Liver (tissue), 9 donors: ENCODE results near the gene CELA2A. TPM values are rescaled to one million over a fixed set of nuclear protein-coding genes. Genes with fewer than 3 reads are reported as not detected.

ENCODE experiments used
- DNase-seq: peaks from one replicate; pipeline ENCODE4 v3.0.0-alpha.2; 2017; ENCODE audit warnings: low spot score
- H3K27ac ChIP-seq, 2 donors: one replicate each; pipeline ENCODE4 v1.7.0; 2013; ENCODE audit warnings: inconsistent platforms in 2 of 2, low read length in 2 of 2, control low read depth in 1 of 2, low read depth in 1 of 2, mild to moderate bottlenecking in 1 of 2
- H3K27me3 ChIP-seq, 4 donors: one replicate each; pipeline versions ENCODE4 v1.6.1 to v1.7.0; 2013; ENCODE audit warnings: low read length in 3 of 4, inconsistent platforms in 1 of 4, mild to moderate bottlenecking in 1 of 4, moderate library complexity in 1 of 4; ENCODE audit not compliant: control insufficient read depth in 4 of 4, insufficient read depth in 4 of 4
- H3K36me3 ChIP-seq, 4 donors: one replicate each; pipeline versions ENCODE4 v1.6.1 to v1.7.0; 2013; ENCODE audit warnings: low read length in 3 of 4, mild to moderate bottlenecking in 3 of 4, low read depth in 1 of 4, moderate library complexity in 1 of 4; ENCODE audit not compliant: control insufficient read depth in 4 of 4, insufficient read depth in 3 of 4
- H3K4me1 ChIP-seq, 4 donors: one replicate each; pipeline versions ENCODE4 v1.6.1 to v1.7.0; 2013; ENCODE audit warnings: low read length in 3 of 4, mild to moderate bottlenecking in 3 of 4, moderate library complexity in 1 of 4; ENCODE audit not compliant: control insufficient read depth in 4 of 4, insufficient read depth in 4 of 4
- H3K4me3 ChIP-seq, 3 donors: one replicate each; pipeline versions ENCODE4 v1.6.1 to v1.7.0; 2013; ENCODE audit warnings: low read length in 3 of 3, control low read depth in 1 of 3, low read depth in 1 of 3, mild to moderate bottlenecking in 1 of 3
- H3K9ac ChIP-seq, 2 donors: one replicate each; pipeline ENCODE4 v1.7.0; 2013; ENCODE audit warnings: low read length in 2 of 2, mild to moderate bottlenecking in 2 of 2, moderate library complexity in 2 of 2, control low read depth in 1 of 2, low read depth in 1 of 2
- H3K9me3 ChIP-seq, 4 donors: one replicate each; pipeline versions ENCODE4 v1.6.1 to v1.7.0; 2013; ENCODE audit warnings: low read length in 3 of 4; ENCODE audit not compliant: control insufficient read depth in 4 of 4
- EGR1 ChIP-seq, 2 donors: IDR thresholded peaks; 2 replicates each; pipeline ENCODE4 v1.6.1; 2016 to 2018; ENCODE audit warnings: antibody characterized with exemption in 2 of 2, low read depth in 2 of 2
- FOXA1 ChIP-seq: IDR thresholded peaks from 2 replicates; pipeline ENCODE4 v1.6.1; 2016; ENCODE audit warnings: antibody characterized with exemption
- FOXA2 ChIP-seq: IDR thresholded peaks from 2 replicates; pipeline ENCODE4 v1.6.1; 2016; ENCODE audit warnings: antibody characterized with exemption
- GABPA ChIP-seq, 2 donors: IDR thresholded peaks in 1 of 2; conservative IDR thresholded peaks in 1 of 2; 2 replicates each; pipeline ENCODE4 v1.6.1; 2016; ENCODE audit warnings: antibody characterized with exemption in 2 of 2, mild to moderate bottlenecking in 1 of 2, moderate library complexity in 1 of 2
- HNF4G ChIP-seq: IDR thresholded peaks from 2 replicates; pipeline ENCODE4 v1.6.1; 2016; ENCODE audit warnings: antibody characterized with exemption
- JUND ChIP-seq, 2 donors: IDR thresholded peaks; 2 replicates each; pipeline ENCODE4 v1.6.1; 2016; ENCODE audit warnings: antibody characterized with exemption in 2 of 2
- NR2F2 ChIP-seq: IDR thresholded peaks from 2 replicates; pipeline ENCODE4 v1.6.1; 2016; ENCODE audit warnings: antibody characterized with exemption
- RAD21 ChIP-seq, 2 donors: IDR thresholded peaks; 2 replicates each; pipeline ENCODE4 v1.6.1; 2016; ENCODE audit warnings: antibody characterized with exemption in 2 of 2, mild to moderate bottlenecking in 2 of 2
- RXRA ChIP-seq, 2 donors: IDR thresholded peaks; 2 replicates each; pipeline ENCODE4 v1.6.1; 2017 to 2018; ENCODE audit warnings: antibody characterized with exemption in 2 of 2, mild to moderate bottlenecking in 1 of 2
- SP1 ChIP-seq: IDR thresholded peaks from 2 replicates; pipeline ENCODE4 v1.6.1; 2018; ENCODE audit warnings: antibody characterized with exemption, mild to moderate bottlenecking
- TAF1 ChIP-seq: conservative IDR thresholded peaks from 2 replicates; pipeline ENCODE4 v1.6.1; 2016; ENCODE audit warnings: antibody characterized with exemption, mild to moderate bottlenecking
- YY1 ChIP-seq: IDR thresholded peaks from 2 replicates; pipeline ENCODE4 v1.6.1; 2016; ENCODE audit warnings: antibody characterized with exemption, mild to moderate bottlenecking
- WGBS: extraction: QIAGEN DNeasy Blood & Tissue Kit; methylation state at CpG from one replicate; pipeline ENCODE4 v1.1.7; 2013; 5-methylcytosine and 5-hydroxymethylcytosine counted together
- polyA plus RNA-seq, 2 donors: library from polyadenylated mRNA; stranded (reverse) in 1 of 2; unstranded in 1 of 2; fragments of 200-250 nt in 1 of 2; fragments of >200 nt in 1 of 2; fragmentation: Nextera tagmentation in 1 of 2; extraction: Ambion mirVana in 1 of 2; gene quantifications; one replicate each; pipeline versions ENCODE4 v1.2.1 to v1.2.3, GENCODE V29; 2013 to 2015
- total RNA-seq, 2 donors: library from RNA; depleted of rRNA; stranded (reverse); fragments of >200 nt; gene quantifications; one replicate each; pipeline ENCODE4 v1.2.3, GENCODE V29; 2014
- TF ChIP-seq, protein P1 (sequence below): fragments of 150-350 bp; IDR thresholded peaks from 2 replicates; pipeline ENCODE4 v1.5.1; 2017; ENCODE audit warnings: improper control_type of control experiment, low read depth, low read length; ENCODE audit not compliant: missing input control
- TF ChIP-seq, protein P2 (sequence below): IDR thresholded peaks from 2 replicates; pipeline ENCODE4 v1.6.1; 2016; ENCODE audit warnings: antibody characterized with exemption, mild to moderate bottlenecking
- TF ChIP-seq, protein P3 (sequence below): IDR thresholded peaks from 2 replicates; pipeline ENCODE4 v1.6.1; 2016; ENCODE audit warnings: antibody characterized with exemption
- TF ChIP-seq, protein P4 (sequence below): IDR thresholded peaks from 2 replicates; pipeline ENCODE4 v1.6.1; 2016; ENCODE audit warnings: antibody characterized with exemption
- donor health status: healthy.
- donor health status: healthy.
- donor health status: healthy.
- donor health status: healthy.
- donor health status: healthy.

The CELA2A gene
- total and polyA plus RNA-seq, 4 donors: not detected

DNA sequence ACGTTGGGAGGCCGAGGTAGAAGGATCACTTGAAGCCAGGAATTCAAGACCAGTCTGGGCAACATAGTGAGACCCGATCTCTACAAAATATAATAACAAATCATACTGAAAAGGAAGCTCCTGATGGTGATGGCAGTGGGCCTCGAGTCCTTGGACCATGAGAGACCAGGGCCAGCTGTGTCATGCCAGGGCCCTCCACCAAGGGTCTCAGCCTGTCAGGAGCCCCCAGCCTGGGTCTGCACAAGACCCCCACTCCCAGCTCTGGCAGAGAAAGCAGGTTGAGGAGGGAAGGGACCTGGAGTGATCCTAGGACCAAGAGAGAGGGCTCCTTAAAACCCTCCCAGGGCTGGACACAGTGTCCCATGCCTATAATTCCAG is 25.0 kb upstream of the CELA2A start:
- TF ChIP-seq, protein P1, sequence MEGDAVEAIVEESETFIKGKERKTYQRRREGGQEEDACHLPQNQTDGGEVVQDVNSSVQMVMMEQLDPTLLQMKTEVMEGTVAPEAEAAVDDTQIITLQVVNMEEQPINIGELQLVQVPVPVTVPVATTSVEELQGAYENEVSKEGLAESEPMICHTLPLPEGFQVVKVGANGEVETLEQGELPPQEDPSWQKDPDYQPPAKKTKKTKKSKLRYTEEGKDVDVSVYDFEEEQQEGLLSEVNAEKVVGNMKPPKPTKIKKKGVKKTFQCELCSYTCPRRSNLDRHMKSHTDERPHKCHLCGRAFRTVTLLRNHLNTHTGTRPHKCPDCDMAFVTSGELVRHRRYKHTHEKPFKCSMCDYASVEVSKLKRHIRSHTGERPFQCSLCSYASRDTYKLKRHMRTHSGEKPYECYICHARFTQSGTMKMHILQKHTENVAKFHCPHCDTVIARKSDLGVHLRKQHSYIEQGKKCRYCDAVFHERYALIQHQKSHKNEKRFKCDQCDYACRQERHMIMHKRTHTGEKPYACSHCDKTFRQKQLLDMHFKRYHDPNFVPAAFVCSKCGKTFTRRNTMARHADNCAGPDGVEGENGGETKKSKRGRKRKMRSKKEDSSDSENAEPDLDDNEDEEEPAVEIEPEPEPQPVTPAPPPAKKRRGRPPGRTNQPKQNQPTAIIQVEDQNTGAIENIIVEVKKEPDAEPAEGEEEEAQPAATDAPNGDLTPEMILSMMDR: no peak
- no peak for TF ChIP-seq HNF4G
- no peak for TF ChIP-seq NR2F2
- TF ChIP-seq, protein P2, sequence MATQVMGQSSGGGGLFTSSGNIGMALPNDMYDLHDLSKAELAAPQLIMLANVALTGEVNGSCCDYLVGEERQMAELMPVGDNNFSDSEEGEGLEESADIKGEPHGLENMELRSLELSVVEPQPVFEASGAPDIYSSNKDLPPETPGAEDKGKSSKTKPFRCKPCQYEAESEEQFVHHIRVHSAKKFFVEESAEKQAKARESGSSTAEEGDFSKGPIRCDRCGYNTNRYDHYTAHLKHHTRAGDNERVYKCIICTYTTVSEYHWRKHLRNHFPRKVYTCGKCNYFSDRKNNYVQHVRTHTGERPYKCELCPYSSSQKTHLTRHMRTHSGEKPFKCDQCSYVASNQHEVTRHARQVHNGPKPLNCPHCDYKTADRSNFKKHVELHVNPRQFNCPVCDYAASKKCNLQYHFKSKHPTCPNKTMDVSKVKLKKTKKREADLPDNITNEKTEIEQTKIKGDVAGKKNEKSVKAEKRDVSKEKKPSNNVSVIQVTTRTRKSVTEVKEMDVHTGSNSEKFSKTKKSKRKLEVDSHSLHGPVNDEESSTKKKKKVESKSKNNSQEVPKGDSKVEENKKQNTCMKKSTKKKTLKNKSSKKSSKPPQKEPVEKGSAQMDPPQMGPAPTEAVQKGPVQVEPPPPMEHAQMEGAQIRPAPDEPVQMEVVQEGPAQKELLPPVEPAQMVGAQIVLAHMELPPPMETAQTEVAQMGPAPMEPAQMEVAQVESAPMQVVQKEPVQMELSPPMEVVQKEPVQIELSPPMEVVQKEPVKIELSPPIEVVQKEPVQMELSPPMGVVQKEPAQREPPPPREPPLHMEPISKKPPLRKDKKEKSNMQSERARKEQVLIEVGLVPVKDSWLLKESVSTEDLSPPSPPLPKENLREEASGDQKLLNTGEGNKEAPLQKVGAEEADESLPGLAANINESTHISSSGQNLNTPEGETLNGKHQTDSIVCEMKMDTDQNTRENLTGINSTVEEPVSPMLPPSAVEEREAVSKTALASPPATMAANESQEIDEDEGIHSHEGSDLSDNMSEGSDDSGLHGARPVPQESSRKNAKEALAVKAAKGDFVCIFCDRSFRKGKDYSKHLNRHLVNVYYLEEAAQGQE: no peak
- TF ChIP-seq YY1: no peak
- TF ChIP-seq RAD21 (IDR thresholded peaks at IDR 0.05): no peak
- H3K4me3 ChIP-seq: no peak overlapping the region
- WGBS: 80% methylated on average over 4 of the region's 4 CpGs
- H3K9me3 ChIP-seq: no peaks in the 10 kb centered on the region
- H3K27ac ChIP-seq: no peak overlapping the region
- H3K36me3 ChIP-seq: peaks cover 0 to 5% (median 1%) of the 10 kb centered on the region in 4 donors
- H3K9ac ChIP-seq: no peak overlapping the region
- no peak for DNase-seq
- H3K27me3 ChIP-seq: no peaks in the 10 kb centered on the region
- peaks cover 0 to 8% (median 5%) of the 10 kb centered on the region in 4 donors for H3K4me1 ChIP-seq

DNA sequence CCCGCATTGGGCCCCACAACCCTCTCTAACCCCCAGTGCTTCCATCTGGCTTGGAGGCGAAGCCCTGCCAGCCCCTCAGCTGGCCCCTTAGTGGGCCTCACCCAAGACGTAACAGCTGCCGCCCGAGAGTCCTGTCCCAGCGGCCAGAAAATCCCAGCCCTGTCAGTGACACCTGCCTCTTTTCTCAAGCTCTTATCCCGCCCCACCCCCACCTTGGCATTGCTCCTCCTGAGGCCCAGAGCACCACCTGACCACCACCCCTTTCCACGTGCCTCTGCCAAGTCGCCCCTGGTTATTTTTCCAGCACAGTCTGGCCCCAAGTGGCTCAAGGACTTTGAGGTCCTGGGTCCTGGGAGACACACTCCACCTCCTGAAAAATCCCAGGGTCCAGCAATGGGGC is 24.2 kb upstream of the CELA2A start:
- TF ChIP-seq GABPA (IDR thresholded peaks at IDR 0.05 in 1 of 2, conservative IDR thresholded peaks at IDR 0.05 in 1 of 2) (no peak), FOXA2 (no peak), TAF1 (no peak), NR2F2 (no peak), SP1 (no peak), FOXA1 (no peak), RXRA (IDR thresholded peaks at IDR 0.05) (no peak), EGR1 (IDR thresholded peaks at IDR 0.05; ENCODE audit: low read depth in 2 of 2) (no peak), JUND (IDR thresholded peaks at IDR 0.05) (no peak)
- TF ChIP-seq, protein P1: no peak
- TF ChIP-seq, protein P3, sequence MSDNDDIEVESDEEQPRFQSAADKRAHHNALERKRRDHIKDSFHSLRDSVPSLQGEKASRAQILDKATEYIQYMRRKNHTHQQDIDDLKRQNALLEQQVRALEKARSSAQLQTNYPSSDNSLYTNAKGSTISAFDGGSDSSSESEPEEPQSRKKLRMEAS: no peak
- TF ChIP-seq, protein P4, sequence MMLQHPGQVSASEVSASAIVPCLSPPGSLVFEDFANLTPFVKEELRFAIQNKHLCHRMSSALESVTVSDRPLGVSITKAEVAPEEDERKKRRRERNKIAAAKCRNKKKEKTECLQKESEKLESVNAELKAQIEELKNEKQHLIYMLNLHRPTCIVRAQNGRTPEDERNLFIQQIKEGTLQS: no peak
- TF ChIP-seq, protein P2: no peak
- no peak for DNase-seq
- Histone ChIP-seq H3K4me1 (peaks cover 0 to 8% (median 5%) of the 10 kb centered on the region in 4 donors), H3K9me3 (no peaks in the 10 kb centered on the region), H3K36me3 (peaks cover 0 to 4% (median 0%) of the 10 kb centered on the region in 4 donors), H3K27ac (no peak overlapping the region), H3K9ac (no peak overlapping the region), H3K27me3 (no peaks in the 10 kb centered on the region), H3K4me3 (no peak overlapping the region)
- WGBS: 82% methylated on average over 9 of the region's 9 CpGs
